T-helper 9 cell (primary cell): ENCODE measurements around the gene FBXO9.

Source experiments
- DNase-seq: peaks from one replicate; pipeline ENCODE4 v3.0.0-alpha.2; 2020

The FBXO9 gene

GRCh38 chr6:53139841-53140413 is 74.7 kb downstream of the FBXO9 start:
- DNase-seq = no peak

DNA sequence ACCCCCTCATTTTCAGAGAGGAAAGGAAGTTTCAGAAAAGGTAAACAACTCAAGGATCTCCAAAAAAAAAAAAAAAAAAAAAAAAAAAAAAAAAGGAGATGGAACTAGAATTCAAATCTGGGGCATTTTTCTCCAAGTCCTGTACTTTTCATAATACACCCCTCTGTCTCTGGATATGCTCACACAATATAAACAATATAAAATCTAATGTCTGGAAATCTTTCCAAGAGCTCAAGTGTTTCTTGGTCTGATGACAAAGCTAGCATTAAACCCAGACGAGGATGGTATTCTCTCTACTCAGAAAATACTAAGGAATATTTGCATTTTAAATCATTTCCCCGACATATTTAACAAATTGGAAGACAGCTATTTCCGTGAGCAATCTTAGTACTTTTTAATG is 77.6 kb downstream of the FBXO9 start:
- DNase-seq = no peak

DNA sequence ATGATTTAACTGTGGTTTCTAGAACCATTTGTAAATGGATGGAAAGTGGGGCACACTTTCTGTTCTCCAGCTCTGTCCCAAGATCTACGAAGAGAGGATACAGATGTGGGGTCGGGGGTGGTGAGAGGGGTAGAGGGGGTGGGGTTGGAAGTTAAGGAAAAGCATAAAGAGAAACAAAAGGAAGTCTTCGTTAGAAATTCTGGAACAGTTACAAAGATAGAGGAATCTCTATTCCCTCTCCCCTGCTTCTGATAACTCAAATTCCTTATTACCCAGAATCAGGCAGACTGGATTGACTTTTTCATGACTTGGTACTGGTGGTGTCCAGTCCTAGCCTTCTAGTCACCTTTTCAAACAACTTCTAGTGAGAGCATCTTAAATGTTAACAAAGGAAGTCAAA is 78.5 kb downstream of the FBXO9 start:
- DNase-seq = no peak

DNA sequence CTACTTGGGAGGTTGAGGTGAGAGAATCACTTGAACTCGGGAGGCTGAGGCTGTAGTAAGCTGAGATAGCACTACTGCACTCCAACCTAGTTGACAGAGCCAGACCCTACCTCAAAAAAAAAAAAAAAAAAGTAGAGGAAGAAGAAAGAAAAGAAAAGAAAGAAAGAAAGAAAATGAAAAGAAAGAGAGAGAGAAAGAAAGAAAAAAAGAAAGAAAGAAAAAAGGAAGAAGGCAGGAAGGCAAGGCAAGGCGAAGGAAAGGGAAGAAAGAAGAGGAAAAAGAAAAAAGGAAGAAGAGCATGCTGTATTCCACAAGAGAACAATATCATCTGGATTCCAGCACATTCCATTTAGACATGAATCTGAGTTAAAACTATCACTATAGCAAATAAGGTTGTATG is 79.6 kb downstream of the FBXO9 start:
- DNase-seq = no peak

DNA sequence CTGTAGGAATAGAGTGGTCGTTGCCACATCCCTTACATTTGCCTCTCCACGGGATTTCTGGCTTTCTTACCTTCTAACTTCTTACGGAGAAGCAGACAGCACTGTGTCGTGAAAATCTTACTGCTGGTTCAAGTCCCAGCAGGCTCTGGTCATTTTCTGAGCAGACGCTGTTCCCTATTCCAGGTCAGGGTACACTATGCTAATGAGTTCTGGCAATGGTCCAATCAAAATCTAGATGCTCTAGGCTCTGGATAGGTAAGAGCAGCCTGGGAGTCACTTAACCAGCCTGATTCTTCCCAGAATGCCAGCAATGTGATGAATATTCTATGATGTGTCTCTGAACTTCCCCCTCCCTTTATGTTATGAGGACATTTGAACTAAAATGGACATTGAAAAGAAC is 83.5 kb downstream of the FBXO9 start, which contains the start of gene GCM1:
GCM1 (minus strand) TSS at position 158 of the 400 bp plus-strand sequence. CDS start 3,209 bp downstream, outside the sequence.
- no peak for DNase-seq
